MCF 10A (cell line): ENCODE measurements around the gene CAMTA1. TPM values are rescaled to one million over a fixed set of nuclear protein-coding genes. Genes with fewer than 3 reads are reported as not detected.

Source experiments
- BruUV-seq: library from RNA; stranded (reverse); fragments of 400-500 nt; replicated peaks from 2 replicates; lab custom pipeline; 2021; lab: Mats Ljungman, UMichigan
- CTCF ChIA-PET: fragments of 300-600 bp; sonication (Branson Sonifier 250); formaldehyde crosslinking; extraction: SDS; loops from one replicate; lab custom pipeline; 2021; ENCODE audit warnings: antibody characterized with exemption, inconsistent platforms; lab: Yijun Ruan, JAX
- POLR2A ChIA-PET: fragments of 300-600, 350-650 bp; sonication (Branson Sonifier 250); formaldehyde crosslinking; extraction: SDS; loops from one replicate; lab custom pipeline; 2020; ENCODE audit warnings: antibody characterized with exemption, inconsistent platforms; lab: Yijun Ruan, JAX
- DNase-seq: peaks from one replicate; pipeline ENCODE4 v3.0.0-alpha.2; 2018; ENCODE audit not compliant: unreplicated experiment
- H3K27ac Mint-ChIP-seq: one replicate; pipeline ENCODE4 v1.8.0; 2022; ENCODE audit warnings: mild to moderate bottlenecking, low read depth, mixed read lengths; ENCODE audit not compliant: unreplicated experiment
- H3K27me3 Mint-ChIP-seq: one replicate; pipeline ENCODE4 v1.8.0; 2022; ENCODE audit warnings: mixed read lengths; ENCODE audit not compliant: insufficient read depth, unreplicated experiment
- H3K36me3 Mint-ChIP-seq: one replicate; pipeline ENCODE4 v1.8.0; 2022; ENCODE audit warnings: mild to moderate bottlenecking, moderate library complexity, mixed read lengths; ENCODE audit not compliant: insufficient read depth, unreplicated experiment
- H3K4me1 Mint-ChIP-seq: one replicate; pipeline ENCODE4 v1.8.0; 2022; ENCODE audit warnings: mixed read lengths; ENCODE audit not compliant: insufficient read depth, unreplicated experiment
- H3K4me3 Mint-ChIP-seq: one replicate; pipeline ENCODE4 v1.8.0; 2022; ENCODE audit warnings: mild to moderate bottlenecking, moderate library complexity, mixed read lengths; ENCODE audit not compliant: unreplicated experiment
- H3K9me3 Mint-ChIP-seq: one replicate; pipeline ENCODE4 v1.8.0; 2022; ENCODE audit warnings: mixed read lengths; ENCODE audit not compliant: unreplicated experiment
- CTCF ChIP-seq: fragments of 200-600 bp; IDR thresholded peaks from one replicate; pipeline ENCODE4 v1.8.0; 2022; ENCODE audit warnings: antibody characterized with exemption, mild to moderate bottlenecking; ENCODE audit not compliant: unreplicated experiment
- intact Hi-C: fragments of 100-400 bp; cut with micrococcal nuclease; formaldehyde crosslinking; loops from 2 replicates; pipeline ENCODE4 v1.14.1; 2022
- total RNA-seq: library from RNA; stranded (reverse); gene quantifications from 2 replicates; pipeline ENCODE4 v1.2.3, GENCODE V29; 2022

Gene CAMTA1
- total RNA-seq, 1 experiment from 2014 or later, result 74.1 TPM

GRCh38 chr1:7519861-7520395, 734.7 kb downstream of the CAMTA1 start:
- ChIA-PET CTCF (no interaction called here), POLR2A (no interaction called here)
- no peak for TF ChIP-seq CTCF
- no TSS peak for BruUV-seq
- no peaks in the 10 kb centered on the region for H3K9me3 Mint-ChIP-seq
- intact Hi-C loops, result no loop called here
- DNase-seq, result no peak
- H3K4me3 Mint-ChIP-seq, result no peak overlapping the region
- peaks cover 6% of the 10 kb centered on the region for H3K36me3 Mint-ChIP-seq
- no peak overlapping the region for H3K27ac Mint-ChIP-seq
- no peaks in the 10 kb centered on the region for H3K4me1 Mint-ChIP-seq
- H3K27me3 Mint-ChIP-seq, result no peaks in the 10 kb centered on the region

GRCh38 chr1:7520496-7520895, 735.2 kb downstream of the CAMTA1 start:
- Mint-ChIP-seq H3K9me3 (no peaks in the 10 kb centered on the region), H3K4me1 (no peaks in the 10 kb centered on the region), H3K4me3 (no peak overlapping the region), H3K27me3 (no peaks in the 10 kb centered on the region), H3K36me3 (peaks cover 6% of the 10 kb centered on the region), H3K27ac (no peak overlapping the region)
- intact Hi-C loops, result no loop called here
- CTCF ChIA-PET, result no interaction called here
- POLR2A ChIA-PET, result no interaction called here
- BruUV-seq, result no TSS peak
- DNase-seq, result no peak
- TF ChIP-seq CTCF, result no peak

GRCh38 chr1:7524341-7525337, 739.4 kb downstream of the CAMTA1 start:
- no peaks in the 10 kb centered on the region for H3K27me3 Mint-ChIP-seq
- H3K27ac Mint-ChIP-seq, result no peak overlapping the region
- CTCF ChIA-PET, result interaction anchor here (0.7 kb wide), 1 partner anchor 9 kb away, joined by 4 read pairs; no protein-coding TSS in a partner anchor
- H3K36me3 Mint-ChIP-seq, result peaks cover 6% of the 10 kb centered on the region
- intact Hi-C loops, result no loop called here
- no peak for TF ChIP-seq CTCF
- BruUV-seq, result no TSS peak
- DNase-seq, result no peak
- H3K4me3 Mint-ChIP-seq, result no peak overlapping the region
- H3K9me3 Mint-ChIP-seq, result no peaks in the 10 kb centered on the region
- H3K4me1 Mint-ChIP-seq, result peaks cover 7% of the 10 kb centered on the region
- POLR2A ChIA-PET, result no interaction called here

- intact Hi-C loops, result no loop called here
- TF ChIP-seq CTCF, result no peak
- Mint-ChIP-seq H3K36me3 (peaks cover 6% of the 10 kb centered on the region), H3K4me1 (peaks cover 7% of the 10 kb centered on the region), H3K27ac (peak overlapping the region; percentile 49), H3K27me3 (no peaks in the 10 kb centered on the region), H3K4me3 (no peak overlapping the region), H3K9me3 (no peaks in the 10 kb centered on the region)
- ChIA-PET POLR2A (no interaction called here), CTCF (interaction anchor here (1.5 kb wide), 1 partner anchor 483 kb away, joined by 4 read pairs; no protein-coding TSS in a partner anchor)
- no TSS peak for BruUV-seq
- DNase-seq, result no peak
Observed at GRCh38 chr1:7525338-7526063, 740.2 kb downstream of the CAMTA1 start.
